ENCODE data around the gene UNC5C. TPM values are rescaled to one million over a fixed set of nuclear protein-coding genes. Genes with fewer than 3 reads are reported as not detected.

Gene UNC5C
- total and polyA plus RNA-seq, 2 of the 4 experiments (the other 2 are of a cell fraction), result under 0.01 TPM

DNA sequence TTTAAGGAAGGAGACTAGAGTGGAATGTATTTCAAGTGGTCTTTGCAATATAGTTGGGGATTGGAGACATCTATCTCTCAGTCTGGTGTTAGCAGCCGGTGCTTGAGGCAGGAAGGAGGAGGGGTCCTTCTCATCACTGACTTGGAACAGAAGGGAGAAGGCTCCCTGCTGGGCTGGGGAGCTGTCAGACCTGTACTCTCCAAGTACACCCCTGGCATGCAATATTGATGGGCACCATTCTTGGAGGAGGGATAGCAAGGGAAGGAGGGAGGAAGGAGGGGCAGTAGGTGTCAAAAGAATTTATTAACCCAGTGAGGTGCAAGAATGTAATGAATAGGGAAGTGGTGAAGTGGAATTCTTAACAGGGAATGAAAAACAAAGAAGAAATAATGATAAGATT lies 338.8 kb downstream of the UNC5C start:
- Histone ChIP-seq H4K20me1 (ENCODE audit: insufficient read depth, low read length) (no peaks in the 10 kb centered on the region), H2AK5ac (ENCODE audit: low read depth, low read length) (no peak overlapping the region), H2BK5ac (ENCODE audit: low read depth, low read length, poor library complexity, severe bottlenecking) (no peak overlapping the region), H3K9ac (ENCODE audit: low read depth, low read length) (no peak overlapping the region), H2BK20ac (ENCODE audit: low read depth, low read length) (no peak overlapping the region), H3K9me1 (ENCODE audit: insufficient read depth, low read length) (no peaks in the 10 kb centered on the region), H3K14ac (replicated peaks; ENCODE audit: low read depth, low read length) (no peak overlapping the region), H4K8ac (ENCODE audit: low read depth in 2 of 2, low read length in 2 of 2) (no peak overlapping the region), H2BK15ac (ENCODE audit: low read depth, low read length) (no peak overlapping the region), H3K9me3 (ENCODE audit: control insufficient read depth, insufficient read depth, low read length) (no peaks in the 10 kb centered on the region), H4K91ac (ENCODE audit: insufficient read depth, low read depth, low read length) (no peak overlapping the region), H3K18ac (ENCODE audit: low read depth, low read length) (no peak overlapping the region), H3K4me3 (ENCODE audit: insufficient read depth, low read depth, low read length) (no peak overlapping the region), H2AK9ac (replicated peaks; ENCODE audit: low read depth, low read length, poor library complexity) (no peak overlapping the region), H2BK120ac (ENCODE audit: low read depth, low read length) (no peak overlapping the region), H3K4ac (ENCODE audit: low read depth, low read length) (no peak overlapping the region), H3K79me1 (ENCODE audit: low read depth in 1 of 2, low read length in 2 of 2) (no peaks in the 10 kb centered on the region), H4K5ac (ENCODE audit: low read depth, low read length) (no peak overlapping the region), H3K4me1 (ENCODE audit: control insufficient read depth, insufficient read depth, low read length) (no peaks in the 10 kb centered on the region), H3K27me3 (ENCODE audit: control insufficient read depth, insufficient read depth, low read length) (no peaks in the 10 kb centered on the region; the same call in 1 of the 2 replicates), H3K36me3 (ENCODE audit: control insufficient read depth, insufficient read depth, low read length) (no peaks in the 10 kb centered on the region), H3K27ac (ENCODE audit: insufficient read depth, low read length) (no peak overlapping the region), H3K4me2 (ENCODE audit: low read depth, low read length) (no peak overlapping the region), H3K23ac (ENCODE audit: low read depth, low read length) (no peak overlapping the region), H2AFZ (replicated peaks; ENCODE audit: low read length, poor library complexity) (no peak overlapping the region), H3K56ac (ENCODE audit: extremely low read depth, insufficient read depth, low read length) (no peak overlapping the region)
- ChIA-PET CTCF (no interaction called here), POLR2A (ENCODE audit: unreplicated experiment) (no interaction called here)
- ATAC-seq (ENCODE audit: low read depth) (no peak), DNase-seq (no peak)
- no CpG with 5 or more reads among the region's 1 CpG for WGBS, 2 experiments (ENCODE audit: extremely low coverage in 2 of 2, insufficient read length in 1 of 2)
- in situ Hi-C loops (cut with MboI; ENCODE audit: low sequenced_read_pairs), result no loop called here
- intact Hi-C loops (cut with micrococcal nuclease), result no loop called here
- BruUV-seq (replicated peaks), result no TSS peak
- TF ChIP-seq RAD21 (IDR thresholded peaks at IDR 0.05; ENCODE audit: low read length), result no peak
- no peak for TF ChIP-seq MAZ (IDR thresholded peaks at IDR 0.05; ENCODE audit: borderline replicate concordance, low read depth, low read length)
- no peak for TF ChIP-seq CEBPB (IDR thresholded peaks at IDR 0.05; ENCODE audit: low read depth, low read length)
- TF ChIP-seq, protein P1, sequence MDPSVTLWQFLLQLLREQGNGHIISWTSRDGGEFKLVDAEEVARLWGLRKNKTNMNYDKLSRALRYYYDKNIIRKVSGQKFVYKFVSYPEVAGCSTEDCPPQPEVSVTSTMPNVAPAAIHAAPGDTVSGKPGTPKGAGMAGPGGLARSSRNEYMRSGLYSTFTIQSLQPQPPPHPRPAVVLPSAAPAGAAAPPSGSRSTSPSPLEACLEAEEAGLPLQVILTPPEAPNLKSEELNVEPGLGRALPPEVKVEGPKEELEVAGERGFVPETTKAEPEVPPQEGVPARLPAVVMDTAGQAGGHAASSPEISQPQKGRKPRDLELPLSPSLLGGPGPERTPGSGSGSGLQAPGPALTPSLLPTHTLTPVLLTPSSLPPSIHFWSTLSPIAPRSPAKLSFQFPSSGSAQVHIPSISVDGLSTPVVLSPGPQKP (IDR thresholded peaks at IDR 0.05; ENCODE audit: borderline replicate concordance, low read depth, low read length), result no peak
- TF ChIP-seq SMC3 (IDR thresholded peaks at IDR 0.05; ENCODE audit: low read depth, low read length), result no peak
- TF ChIP-seq, protein P2, sequence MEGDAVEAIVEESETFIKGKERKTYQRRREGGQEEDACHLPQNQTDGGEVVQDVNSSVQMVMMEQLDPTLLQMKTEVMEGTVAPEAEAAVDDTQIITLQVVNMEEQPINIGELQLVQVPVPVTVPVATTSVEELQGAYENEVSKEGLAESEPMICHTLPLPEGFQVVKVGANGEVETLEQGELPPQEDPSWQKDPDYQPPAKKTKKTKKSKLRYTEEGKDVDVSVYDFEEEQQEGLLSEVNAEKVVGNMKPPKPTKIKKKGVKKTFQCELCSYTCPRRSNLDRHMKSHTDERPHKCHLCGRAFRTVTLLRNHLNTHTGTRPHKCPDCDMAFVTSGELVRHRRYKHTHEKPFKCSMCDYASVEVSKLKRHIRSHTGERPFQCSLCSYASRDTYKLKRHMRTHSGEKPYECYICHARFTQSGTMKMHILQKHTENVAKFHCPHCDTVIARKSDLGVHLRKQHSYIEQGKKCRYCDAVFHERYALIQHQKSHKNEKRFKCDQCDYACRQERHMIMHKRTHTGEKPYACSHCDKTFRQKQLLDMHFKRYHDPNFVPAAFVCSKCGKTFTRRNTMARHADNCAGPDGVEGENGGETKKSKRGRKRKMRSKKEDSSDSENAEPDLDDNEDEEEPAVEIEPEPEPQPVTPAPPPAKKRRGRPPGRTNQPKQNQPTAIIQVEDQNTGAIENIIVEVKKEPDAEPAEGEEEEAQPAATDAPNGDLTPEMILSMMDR (conservative IDR thresholded peaks at IDR 0.05; ENCODE audit: low read depth, low read length), result no peak
- no peak for TF ChIP-seq CHD1 (IDR thresholded peaks at IDR 0.05; ENCODE audit: low read depth, low read length)
- no peak for TF ChIP-seq BHLHE40 (IDR thresholded peaks at IDR 0.05; ENCODE audit: low read depth, low read length)
- TF ChIP-seq FOS (IDR thresholded peaks at IDR 0.05; ENCODE audit: low read depth, low read length), result no peak
- TF ChIP-seq MXI1 (IDR thresholded peaks at IDR 0.05; ENCODE audit: borderline replicate concordance, low read depth, low read length), result no peak
- no peak for TF ChIP-seq NFE2L2 (IDR thresholded peaks at IDR 0.05; ENCODE audit: low read depth, low read length)
- dilution Hi-C loops (cut with HindIII; ENCODE audit: low sequenced_read_pairs, unreplicated experiment), result no loop called here
